ENCODE measurements around the gene PPP2CA.

The PPP2CA gene

DNA sequence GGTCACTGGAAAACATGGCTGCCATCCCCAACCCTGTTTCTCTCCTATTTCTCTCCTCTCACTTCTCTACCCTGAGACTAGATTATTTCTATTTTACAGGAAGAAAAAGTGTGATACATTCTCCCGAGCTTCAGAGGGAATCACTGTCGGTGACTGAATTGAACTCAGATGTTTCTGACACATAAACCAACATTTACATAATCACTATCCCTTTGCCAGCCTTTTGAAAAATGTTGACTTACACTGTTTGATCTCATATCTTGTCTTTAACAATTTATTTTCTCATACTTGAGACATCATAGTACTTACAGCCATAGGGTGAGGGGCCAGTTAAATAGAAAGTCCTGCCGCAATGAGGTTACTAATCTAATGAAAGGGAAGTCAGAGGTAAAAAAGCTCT is 25.1 kb upstream of the PPP2CA start:
- in situ Hi-C loops (cut with MboI; ENCODE audit: low sequenced_read_pairs, unreplicated experiment), result no loop called here
- DNase-seq (ENCODE audit: low spot score), result no peak
- TF ChIP-seq, protein P1, sequence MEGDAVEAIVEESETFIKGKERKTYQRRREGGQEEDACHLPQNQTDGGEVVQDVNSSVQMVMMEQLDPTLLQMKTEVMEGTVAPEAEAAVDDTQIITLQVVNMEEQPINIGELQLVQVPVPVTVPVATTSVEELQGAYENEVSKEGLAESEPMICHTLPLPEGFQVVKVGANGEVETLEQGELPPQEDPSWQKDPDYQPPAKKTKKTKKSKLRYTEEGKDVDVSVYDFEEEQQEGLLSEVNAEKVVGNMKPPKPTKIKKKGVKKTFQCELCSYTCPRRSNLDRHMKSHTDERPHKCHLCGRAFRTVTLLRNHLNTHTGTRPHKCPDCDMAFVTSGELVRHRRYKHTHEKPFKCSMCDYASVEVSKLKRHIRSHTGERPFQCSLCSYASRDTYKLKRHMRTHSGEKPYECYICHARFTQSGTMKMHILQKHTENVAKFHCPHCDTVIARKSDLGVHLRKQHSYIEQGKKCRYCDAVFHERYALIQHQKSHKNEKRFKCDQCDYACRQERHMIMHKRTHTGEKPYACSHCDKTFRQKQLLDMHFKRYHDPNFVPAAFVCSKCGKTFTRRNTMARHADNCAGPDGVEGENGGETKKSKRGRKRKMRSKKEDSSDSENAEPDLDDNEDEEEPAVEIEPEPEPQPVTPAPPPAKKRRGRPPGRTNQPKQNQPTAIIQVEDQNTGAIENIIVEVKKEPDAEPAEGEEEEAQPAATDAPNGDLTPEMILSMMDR (IDR thresholded peaks at IDR 0.05; ENCODE audit: borderline replicate concordance, control extremely low read depth, extremely low read depth, insufficient read depth, missing control alignments), result no peak

DNA sequence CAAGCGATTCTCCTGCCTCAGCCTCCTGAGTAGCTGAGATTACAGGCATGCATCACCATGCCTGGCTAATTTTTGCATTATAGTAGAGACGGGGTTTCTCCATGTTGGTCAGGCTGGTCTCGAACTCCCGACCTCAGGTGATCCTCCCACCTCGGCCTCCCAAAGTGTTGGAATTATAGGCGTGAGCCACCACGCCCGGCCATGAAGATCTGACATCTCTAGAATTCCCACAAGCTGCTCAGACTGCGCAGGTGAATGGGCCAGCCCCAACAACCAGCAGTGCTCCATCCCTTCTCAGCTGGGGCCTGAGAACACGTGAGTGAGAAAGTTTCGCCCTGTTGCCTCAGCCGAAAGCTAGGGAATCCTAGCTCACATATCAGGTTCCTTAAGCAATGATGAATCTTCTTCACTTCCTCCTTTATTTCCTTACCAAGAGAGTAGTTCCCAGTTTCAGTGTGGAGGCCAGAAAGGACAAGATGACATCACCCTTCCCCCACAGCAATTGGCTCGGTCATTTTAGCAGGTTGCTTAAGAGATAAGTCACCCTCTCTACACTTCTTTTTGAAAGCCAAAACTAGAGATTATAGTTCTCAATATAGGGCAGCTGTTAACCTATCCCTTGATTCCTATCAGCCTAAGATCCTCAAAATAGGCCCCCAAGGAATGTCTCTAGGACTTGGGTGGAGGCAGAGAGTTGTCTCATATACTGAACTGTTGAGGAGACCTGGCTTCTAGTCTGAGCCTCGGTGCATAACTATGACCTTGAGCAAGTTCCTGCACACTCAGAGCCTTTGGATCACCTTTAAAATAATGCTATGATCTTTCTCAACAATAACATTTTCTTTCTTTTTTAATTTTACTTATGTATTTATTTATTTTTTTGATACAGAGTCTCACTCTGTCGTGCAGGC is 23.9 kb upstream of the PPP2CA start:
- in situ Hi-C loops (cut with MboI; ENCODE audit: low sequenced_read_pairs, unreplicated experiment), result no loop called here
- TF ChIP-seq, protein P1 (IDR thresholded peaks at IDR 0.05; ENCODE audit: borderline replicate concordance, control extremely low read depth, extremely low read depth, insufficient read depth, missing control alignments), result no peak
- no peak for DNase-seq (ENCODE audit: low spot score)

DNA sequence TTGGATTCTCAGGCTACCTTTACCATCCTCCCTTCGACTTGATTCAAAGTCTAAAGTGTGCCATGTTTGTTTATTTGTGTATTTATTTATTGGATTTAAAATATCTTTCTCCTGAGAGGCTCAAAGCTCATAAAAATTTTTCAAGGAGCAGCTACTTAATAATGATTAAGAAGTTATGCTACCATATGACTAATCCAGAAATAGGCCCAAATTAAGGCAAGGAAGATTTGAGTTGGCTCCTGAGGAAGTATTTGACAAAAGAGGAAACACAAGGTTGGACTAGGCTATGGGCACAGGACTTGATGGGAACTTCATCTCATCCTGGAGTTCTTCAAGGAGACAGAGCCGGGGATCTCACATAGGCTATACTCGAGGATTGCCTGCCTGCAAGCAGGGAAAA is 22.4 kb upstream of the PPP2CA start:
- TF ChIP-seq, protein P1 (IDR thresholded peaks at IDR 0.05; ENCODE audit: borderline replicate concordance, control extremely low read depth, extremely low read depth, insufficient read depth, missing control alignments), result no peak
- DNase-seq (ENCODE audit: low spot score), result no peak
- in situ Hi-C loops (cut with MboI; ENCODE audit: low sequenced_read_pairs, unreplicated experiment), result no loop called here

DNA sequence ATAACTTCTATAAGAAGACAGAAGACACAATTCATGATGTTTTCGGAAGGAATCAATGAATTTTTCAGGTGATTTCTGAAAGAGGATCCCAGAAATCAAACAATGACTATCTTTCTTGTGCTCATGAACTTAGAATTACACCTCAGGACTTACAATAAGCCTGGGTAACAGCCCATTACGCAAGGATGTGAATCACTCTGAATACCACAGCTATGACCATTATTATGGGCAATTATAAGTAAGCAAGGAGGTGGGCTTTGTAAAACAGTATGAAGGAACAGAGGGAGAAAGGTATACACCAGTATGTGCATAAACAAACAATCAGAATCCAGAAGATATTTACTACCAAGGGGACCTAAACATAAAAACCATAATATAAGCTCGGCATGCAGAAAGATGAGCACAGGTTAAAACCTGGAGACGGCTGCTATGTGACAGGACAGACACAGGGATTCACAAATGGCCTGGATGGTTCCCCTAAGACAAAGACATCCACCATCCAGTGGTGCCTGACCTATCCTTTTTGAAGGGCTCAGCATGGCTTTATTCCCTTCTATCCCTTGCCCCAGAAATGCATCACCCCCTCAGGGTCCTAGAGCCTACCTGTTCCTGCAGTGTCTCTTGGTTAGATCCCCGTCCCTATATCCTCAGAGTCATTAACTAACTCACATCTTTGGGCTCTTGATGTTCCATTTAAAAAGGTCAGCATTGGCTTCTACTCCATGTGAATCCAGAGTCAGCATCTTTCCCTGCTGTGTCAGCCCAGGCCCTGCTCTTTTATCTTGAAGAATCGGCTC is 21.8 kb upstream of the PPP2CA start:
- in situ Hi-C loops (cut with MboI; ENCODE audit: low sequenced_read_pairs, unreplicated experiment), result no loop called here
- TF ChIP-seq, protein P1 (IDR thresholded peaks at IDR 0.05; ENCODE audit: borderline replicate concordance, control extremely low read depth, extremely low read depth, insufficient read depth, missing control alignments), result no peak
- no peak for DNase-seq (ENCODE audit: low spot score)

DNA sequence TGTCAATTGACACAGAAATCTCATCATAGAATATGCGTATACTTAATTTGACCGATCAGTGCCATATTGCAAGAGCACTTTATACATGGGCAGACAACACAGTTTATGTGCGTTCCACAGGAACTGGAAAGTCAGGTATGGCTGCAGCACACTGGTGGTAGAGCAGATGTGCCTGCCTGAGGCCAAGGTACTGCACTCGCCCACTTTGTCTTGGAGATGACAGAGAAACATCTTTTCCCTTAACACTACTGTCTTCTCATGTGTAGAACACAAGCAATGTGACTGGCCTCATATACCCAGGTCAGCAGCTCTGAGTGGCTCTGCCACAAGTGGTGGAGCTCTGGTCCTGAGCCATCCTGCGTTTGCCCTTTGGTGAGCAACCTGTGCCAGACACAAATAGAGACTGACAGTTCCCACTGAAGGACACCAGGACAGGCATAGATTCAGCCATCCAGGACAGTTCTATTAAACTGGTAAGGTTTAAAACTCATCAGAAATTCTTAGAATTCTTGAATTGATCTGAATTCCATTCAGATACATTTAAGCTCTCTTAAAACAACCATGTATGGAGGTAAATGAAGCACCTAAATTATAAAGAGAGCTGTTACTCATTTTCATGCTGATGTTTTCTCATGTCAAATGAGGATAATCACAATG is 21.0 kb upstream of the PPP2CA start:
- in situ Hi-C loops (cut with MboI; ENCODE audit: low sequenced_read_pairs, unreplicated experiment), result no loop called here
- TF ChIP-seq, protein P1 (IDR thresholded peaks at IDR 0.05; ENCODE audit: borderline replicate concordance, control extremely low read depth, extremely low read depth, insufficient read depth, missing control alignments), result no peak
- DNase-seq (ENCODE audit: low spot score), result no peak

DNA sequence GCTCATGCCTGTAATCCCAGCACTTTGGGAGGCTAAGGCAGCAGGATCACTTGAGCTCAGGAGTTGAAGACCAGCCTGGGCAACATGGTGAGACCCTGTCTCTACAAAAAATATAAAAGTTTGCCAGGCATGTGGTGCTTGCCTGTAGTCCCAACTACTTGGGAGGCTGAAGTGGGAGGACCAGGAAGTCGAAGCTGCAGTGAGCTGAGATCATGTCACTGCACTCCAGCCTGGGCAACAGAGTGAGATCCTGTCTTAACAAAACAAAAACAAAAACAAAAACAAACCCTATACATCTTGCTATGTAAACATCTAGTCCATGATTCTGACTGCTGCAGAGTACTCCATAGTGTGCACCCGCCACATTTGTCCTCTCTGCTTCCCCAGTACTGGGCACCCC is 19.8 kb upstream of the PPP2CA start:
- DNase-seq (ENCODE audit: low spot score), result no peak
- TF ChIP-seq, protein P1 (IDR thresholded peaks at IDR 0.05; ENCODE audit: borderline replicate concordance, control extremely low read depth, extremely low read depth, insufficient read depth, missing control alignments), result no peak
- in situ Hi-C loops (cut with MboI; ENCODE audit: low sequenced_read_pairs, unreplicated experiment), result no loop called here
